H1 (cell line): ENCODE data around the gene KCNAB3. TPM values are rescaled to one million over a fixed set of nuclear protein-coding genes. Genes with fewer than 3 reads are reported as not detected.

Source experiments
- ASH2L ChIP-seq: fragments of 200-600, 300-600 bp; sonication (generic); IDR thresholded peaks from one replicate; pipeline ENCODE4 v1.7.1; 2017; ENCODE audit warnings: low read length
- BACH1 ChIP-seq: IDR thresholded peaks from 2 replicates; pipeline ENCODE4 v1.6.1; 2012; ENCODE audit warnings: low read length, improper control_type of control experiment
- CHD1 ChIP-seq: IDR thresholded peaks from 2 replicates; pipeline ENCODE4 v1.6.1; 2012; ENCODE audit warnings: low read depth, low read length, improper control_type of control experiment
- CHD2 ChIP-seq: IDR thresholded peaks from 2 replicates; pipeline ENCODE4 v1.6.1; 2012; ENCODE audit warnings: low read length, improper control_type of control experiment
- CREB1 ChIP-seq: IDR thresholded peaks from 2 replicates; pipeline ENCODE4 v1.6.1; 2012; ENCODE audit warnings: inconsistent platforms
- CTBP2 ChIP-seq: IDR thresholded peaks from 2 replicates; pipeline ENCODE4 v1.7.0; 2011; ENCODE audit warnings: borderline replicate concordance, mild to moderate bottlenecking, moderate library complexity, mixed read lengths, low read length; ENCODE audit not compliant: insufficient read depth, insufficient read length
- EGR1 ChIP-seq: IDR thresholded peaks from 2 replicates; pipeline ENCODE4 v1.6.1; 2011; ENCODE audit warnings: low read depth, low read length, borderline replicate concordance
- EP300 ChIP-seq, 2 experiments: IDR thresholded peaks; 1 replicate in 1 of 2; 2 replicates in 1 of 2; pipeline ENCODE4 v1.6.1; 2011 to 2012; ENCODE audit warnings: low read depth in 2 of 2, low read length in 2 of 2, mild to moderate bottlenecking in 2 of 2, borderline replicate concordance in 1 of 2, inconsistent platforms in 1 of 2, moderate library complexity in 1 of 2
- HDAC6 ChIP-seq: IDR thresholded peaks from one replicate; pipeline ENCODE4 v1.7.1; 2012; ENCODE audit warnings: low read depth, mild to moderate bottlenecking, inconsistent platforms, low read length, moderate library complexity
- JUN ChIP-seq: IDR thresholded peaks from 2 replicates; pipeline ENCODE4 v1.6.1; 2011; ENCODE audit warnings: low read depth, mild to moderate bottlenecking, improper control_type of control experiment, low read length
- MAX ChIP-seq: IDR thresholded peaks from 2 replicates; pipeline ENCODE4 v1.6.1; 2012; ENCODE audit warnings: inconsistent platforms
- NANOG ChIP-seq: IDR thresholded peaks from 2 replicates; pipeline ENCODE4 v1.6.1; 2011; ENCODE audit warnings: low read length, low read depth, mild to moderate bottlenecking, inconsistent platforms; ENCODE audit not compliant: insufficient read depth, poor library complexity, severe bottlenecking
- NRF1 ChIP-seq: IDR thresholded peaks from 2 replicates; pipeline ENCODE4 v1.6.1; 2011; ENCODE audit warnings: mild to moderate bottlenecking, low read depth, low read length, improper control_type of control experiment
- PHF8 ChIP-seq: fragments of 200-600 bp; sonication (generic); conservative IDR thresholded peaks from 2 replicates; pipeline ENCODE4 v1.7.1; 2012; ENCODE audit warnings: low read depth, mild to moderate bottlenecking, inconsistent platforms, low read length, moderate library complexity
- POLR2AphosphoS5 ChIP-seq: IDR thresholded peaks from 2 replicates; pipeline ENCODE4 v1.6.1; 2011; ENCODE audit warnings: low read depth, low read length
- RFX5 ChIP-seq: IDR thresholded peaks from 2 replicates; pipeline ENCODE4 v1.6.1; 2011; ENCODE audit warnings: low read depth, low read length, improper control_type of control experiment, borderline replicate concordance
- RNF2 ChIP-seq: fragments of 200-900, 300-1000 bp; sonication (generic); IDR thresholded peaks from 2 replicates; pipeline ENCODE4 v1.7.1; 2016; ENCODE audit warnings: borderline replicate concordance, low read depth, mild to moderate bottlenecking, antibody characterized with exemption, low read length; ENCODE audit not compliant: poor library complexity, severe bottlenecking; ENCODE audit errors: missing control alignments
- SAP30 ChIP-seq: fragments of 300-600 bp; sonication (generic); IDR thresholded peaks from 2 replicates; pipeline ENCODE4 v1.7.1; 2012; ENCODE audit warnings: low read length, moderate library complexity, mild to moderate bottlenecking, inconsistent platforms; ENCODE audit not compliant: insufficient read depth, insufficient replicate concordance
- SIX5 ChIP-seq: IDR thresholded peaks from 2 replicates; pipeline ENCODE4 v1.6.1; 2011; ENCODE audit warnings: mild to moderate bottlenecking, low read depth, low read length
- TAF1 ChIP-seq: IDR thresholded peaks from 2 replicates; pipeline ENCODE4 v1.6.1; 2011; ENCODE audit warnings: mild to moderate bottlenecking, low read depth, low read length
- TBP ChIP-seq: IDR thresholded peaks from 2 replicates; pipeline ENCODE4 v1.6.1; 2011; ENCODE audit warnings: low read depth, low read length, improper control_type of control experiment
- TCF12 ChIP-seq: IDR thresholded peaks from 2 replicates; pipeline ENCODE4 v1.6.1; 2011; ENCODE audit warnings: low read depth, mild to moderate bottlenecking, low read length
- polyA plus RNA-seq, 7 experiments: library from polyadenylated mRNA; depleted of rRNA in 3 of 7; stranded (reverse) in 5 of 7; unstranded in 2 of 7; fragments of >200 nt in 5 of 7; fragments of 200-250 nt in 2 of 7; gene quantifications; 1 replicate in 5 of 7; 2 replicates in 1 of 7; 4 replicates in 1 of 7; pipeline versions ENCODE4 v1.2.1 to v1.2.3, GENCODE V29; 2011 to 2013; ENCODE audit warnings: missing spikeins in 2 of 7, mixed read lengths in 2 of 7
- total RNA-seq: library from RNA; stranded (reverse); fragmentation: NEBNext Ultra II Directional; extraction: Animal tissue kit (Norgen Biotek cat#: 25700); gene quantifications from 2 replicates; pipeline ENCODE4 v1.2.1, GENCODE V29; 2021
- TF ChIP-seq, protein P1 (sequence below): IDR thresholded peaks from 2 replicates; pipeline ENCODE4 v1.6.1; 2011; ENCODE audit warnings: low read length, improper control_type of control experiment

KCNAB3 gene
- total and polyA plus RNA-seq, 2 of the 8 experiments (the other 6 are each of a cell fraction or from before 2014, with no cell fraction given): 1.7 to 2.4 TPM

DNA sequence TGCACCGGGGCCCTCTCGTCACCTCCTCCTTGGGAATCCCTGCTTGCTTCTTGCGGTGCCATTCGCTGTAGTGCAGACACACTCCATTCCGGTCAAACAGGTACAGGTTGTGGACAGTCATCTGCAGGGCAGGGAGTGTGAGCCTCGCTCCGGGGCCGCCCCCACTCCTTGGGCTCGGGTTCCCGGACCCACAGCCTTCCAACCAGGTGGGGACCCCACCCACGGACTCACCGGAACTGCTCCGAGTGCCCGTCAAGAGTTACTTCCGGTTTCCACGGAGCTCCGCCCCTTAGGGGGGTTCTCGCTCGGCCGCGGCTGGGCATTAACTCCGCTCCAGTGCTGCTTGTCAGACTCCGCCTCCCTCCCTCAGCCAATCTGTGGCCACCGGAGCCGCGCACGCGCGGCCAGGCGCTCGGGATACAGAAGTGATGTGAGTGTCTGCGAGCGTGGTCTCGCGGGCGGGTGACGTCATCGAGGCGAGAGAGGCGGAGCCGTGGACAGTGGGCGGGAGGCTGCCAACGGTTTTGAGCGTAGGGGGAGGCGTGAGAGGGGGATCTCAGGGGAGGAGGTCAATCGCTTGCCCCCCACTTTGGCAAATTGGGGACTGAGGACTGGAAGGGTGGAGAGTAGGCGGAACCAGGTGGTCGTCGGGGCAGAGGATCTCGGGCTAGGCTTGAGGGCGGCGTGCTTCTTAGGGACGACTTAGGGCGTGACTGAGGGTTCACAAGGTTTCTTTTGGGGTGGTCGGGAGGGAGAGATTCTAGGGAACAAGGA, 2.2 kb upstream of the KCNAB3 start, which contains the start of the genes CNTROB and TRAPPC1 (continued):
- TF ChIP-seq RNF2 (no peak), TAF1 (peak; percentile 18; the same call in 1 of the 2 replicates), EP300 (IDR thresholded peaks at IDR 0.05; ENCODE audit: borderline replicate concordance in 1 of 2, low read depth in 2 of 2, low read length in 2 of 2) (no peak), CREB1 (peak; percentile 94), MAX (no peak), SAP30 (peak; percentile 34), TCF12 (no peak), ASH2L (peak; percentile 65), BACH1 (peak; percentile 80; the same call in 1 of the 2 replicates), HDAC6 (no peak), CTBP2 (no peak), CHD1 (no peak), NANOG (no peak), RFX5 (no peak), POLR2AphosphoS5 (no peak; the same call in 1 of the 2 replicates), EGR1 (0 out of 2 replicates have a peak, but pooled peaks have one; percentile 23), JUN (peak; percentile 87), TBP (no peak), SIX5 (no peak), PHF8 (peak; percentile 78), CHD2 (peak; percentile 83), NRF1 (peak; percentile 89)
- TF ChIP-seq, protein P1, sequence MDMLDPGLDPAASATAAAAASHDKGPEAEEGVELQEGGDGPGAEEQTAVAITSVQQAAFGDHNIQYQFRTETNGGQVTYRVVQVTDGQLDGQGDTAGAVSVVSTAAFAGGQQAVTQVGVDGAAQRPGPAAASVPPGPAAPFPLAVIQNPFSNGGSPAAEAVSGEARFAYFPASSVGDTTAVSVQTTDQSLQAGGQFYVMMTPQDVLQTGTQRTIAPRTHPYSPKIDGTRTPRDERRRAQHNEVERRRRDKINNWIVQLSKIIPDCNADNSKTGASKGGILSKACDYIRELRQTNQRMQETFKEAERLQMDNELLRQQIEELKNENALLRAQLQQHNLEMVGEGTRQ: no peak
